ENCODE results near the gene TTC39C. TPM values are rescaled to one million over a fixed set of nuclear protein-coding genes. Genes with fewer than 3 reads are reported as not detected.

TTC39C gene
- total RNA-seq, 1 experiment from 2014 or later, result 24.7 TPM

DNA sequence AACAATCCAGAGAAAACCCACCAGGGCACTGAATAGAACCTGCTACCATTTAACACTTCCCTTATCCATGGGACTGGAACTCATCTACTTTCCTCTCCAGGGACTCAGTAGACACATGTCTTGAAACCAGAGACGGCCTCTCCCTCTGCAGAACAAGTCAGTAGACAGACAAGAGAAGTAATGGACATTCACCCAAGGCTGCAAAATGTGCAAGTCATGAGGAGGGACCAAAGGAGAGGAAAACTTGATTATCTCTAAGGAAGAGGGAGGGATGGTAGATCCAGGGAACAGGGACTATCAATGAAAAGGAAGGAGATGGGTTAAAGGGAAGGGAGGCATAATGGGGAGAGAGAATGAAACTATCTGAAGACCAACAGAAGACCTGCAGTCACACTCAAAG is 5.3 kb upstream of the TTC39C start:
- H3K4me3 ChIP-seq (ENCODE audit: low read length), result no peak overlapping the region
- no peaks in the 10 kb centered on the region for H3K79me2 ChIP-seq (ENCODE audit: low read length)
- H3K4me1 ChIP-seq (ENCODE audit: insufficient read depth, low read length), result no peaks in the 10 kb centered on the region
- ChIA-PET CTCF (no interaction called here), POLR2A (ENCODE audit: unreplicated experiment) (no interaction called here)
- H3K9me3 ChIP-seq (ENCODE audit: low read length), result no peaks in the 10 kb centered on the region
- no peak overlapping the region for H3K9ac ChIP-seq (ENCODE audit: low read length)
- intact Hi-C loops (cut with micrococcal nuclease), result no loop called here
- H3F3A ChIP-seq (ENCODE audit: low read length, unreplicated experiment), result no peaks in the 10 kb centered on the region
- TF ChIP-seq EZH2 (IDR thresholded peaks at IDR 0.05; ENCODE audit: low read length, unreplicated experiment) (no peak), EZH2phosphoT487 (IDR thresholded peaks at IDR 0.05; ENCODE audit: borderline replicate concordance, low read length) (no peak)
- TF ChIP-seq, protein P1, sequence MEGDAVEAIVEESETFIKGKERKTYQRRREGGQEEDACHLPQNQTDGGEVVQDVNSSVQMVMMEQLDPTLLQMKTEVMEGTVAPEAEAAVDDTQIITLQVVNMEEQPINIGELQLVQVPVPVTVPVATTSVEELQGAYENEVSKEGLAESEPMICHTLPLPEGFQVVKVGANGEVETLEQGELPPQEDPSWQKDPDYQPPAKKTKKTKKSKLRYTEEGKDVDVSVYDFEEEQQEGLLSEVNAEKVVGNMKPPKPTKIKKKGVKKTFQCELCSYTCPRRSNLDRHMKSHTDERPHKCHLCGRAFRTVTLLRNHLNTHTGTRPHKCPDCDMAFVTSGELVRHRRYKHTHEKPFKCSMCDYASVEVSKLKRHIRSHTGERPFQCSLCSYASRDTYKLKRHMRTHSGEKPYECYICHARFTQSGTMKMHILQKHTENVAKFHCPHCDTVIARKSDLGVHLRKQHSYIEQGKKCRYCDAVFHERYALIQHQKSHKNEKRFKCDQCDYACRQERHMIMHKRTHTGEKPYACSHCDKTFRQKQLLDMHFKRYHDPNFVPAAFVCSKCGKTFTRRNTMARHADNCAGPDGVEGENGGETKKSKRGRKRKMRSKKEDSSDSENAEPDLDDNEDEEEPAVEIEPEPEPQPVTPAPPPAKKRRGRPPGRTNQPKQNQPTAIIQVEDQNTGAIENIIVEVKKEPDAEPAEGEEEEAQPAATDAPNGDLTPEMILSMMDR (conservative IDR thresholded peaks at IDR 0.05; ENCODE audit: low read depth, low read length), result no peak
- no peak for DNase-seq
- no peaks in the 10 kb centered on the region for H3K36me3 ChIP-seq (ENCODE audit: low read depth, low read length)
- H4K20me1 ChIP-seq (ENCODE audit: low read length), result no peaks in the 10 kb centered on the region
- H3K4me2 ChIP-seq (ENCODE audit: low read length), result no peak overlapping the region
- H2AFZ ChIP-seq (ENCODE audit: low read length), result no peak overlapping the region
- no peak overlapping the region for H3K27ac ChIP-seq (ENCODE audit: low read length)
- no peak for ATAC-seq
- H3K27me3 ChIP-seq (ENCODE audit: low read length), result no peaks in the 10 kb centered on the region
- BruUV-seq (replicated peaks), result no TSS peak
- no peaks in the 10 kb centered on the region for H3K9me2 ChIP-seq (replicated peaks; ENCODE audit: low read length)

DNA sequence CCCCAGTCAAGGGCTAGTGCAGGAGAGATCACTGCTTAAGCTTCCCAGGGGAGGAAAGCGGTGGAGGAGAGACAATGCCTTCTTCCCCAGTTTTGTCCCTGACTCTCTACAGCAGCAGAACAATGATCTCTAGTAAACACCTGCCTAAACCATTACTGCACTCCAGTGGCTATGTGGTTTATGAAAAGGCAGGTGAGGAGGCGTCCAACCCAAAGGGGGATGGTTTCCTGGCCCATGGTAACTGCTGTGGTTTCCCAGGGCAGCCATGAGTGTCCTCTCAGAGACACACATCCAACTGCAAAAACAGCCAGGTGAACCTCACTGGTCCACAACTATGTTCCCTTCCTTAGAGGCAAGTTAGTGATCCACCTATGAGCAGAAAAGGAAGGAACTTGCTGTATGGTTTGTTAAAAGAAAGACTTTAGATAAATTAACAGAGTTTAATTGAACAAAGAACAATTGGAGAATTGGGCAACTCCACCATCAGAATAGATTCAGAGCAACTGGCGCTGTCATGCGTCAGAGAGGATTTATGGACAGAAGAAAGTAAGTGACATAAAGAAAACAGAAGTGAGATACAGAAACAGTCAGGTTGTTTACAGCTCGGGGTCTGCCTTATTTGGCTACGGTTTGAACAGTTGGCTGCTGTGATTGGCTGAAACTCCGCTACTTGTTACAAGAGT is 4.8 kb upstream of the TTC39C start:
- POLR2A ChIA-PET (ENCODE audit: unreplicated experiment), result no interaction called here
- DNase-seq, result no peak
- TF ChIP-seq EZH2 (IDR thresholded peaks at IDR 0.05; ENCODE audit: low read length, unreplicated experiment) (no peak), EZH2phosphoT487 (IDR thresholded peaks at IDR 0.05; ENCODE audit: borderline replicate concordance, low read length) (no peak)
- TF ChIP-seq, protein P1 (conservative IDR thresholded peaks at IDR 0.05; ENCODE audit: low read depth, low read length), result no peak
- H3K4me1 ChIP-seq (ENCODE audit: insufficient read depth, low read length), result no peaks in the 10 kb centered on the region
- no peaks in the 10 kb centered on the region for H3K9me2 ChIP-seq (replicated peaks; ENCODE audit: low read length)
- H3K4me2 ChIP-seq (ENCODE audit: low read length), result no peak overlapping the region
- no peak overlapping the region for H3K4me3 ChIP-seq (ENCODE audit: low read length)
- no peak overlapping the region for H2AFZ ChIP-seq (ENCODE audit: low read length)
- H3K9ac ChIP-seq (ENCODE audit: low read length), result no peak overlapping the region
- no peaks in the 10 kb centered on the region for H3K36me3 ChIP-seq (ENCODE audit: low read depth, low read length)
- no peaks in the 10 kb centered on the region for H3F3A ChIP-seq (ENCODE audit: low read length, unreplicated experiment)
- no TSS peak for BruUV-seq (replicated peaks)
- intact Hi-C loops (cut with micrococcal nuclease), result no loop called here
- no peaks in the 10 kb centered on the region for H3K79me2 ChIP-seq (ENCODE audit: low read length)
- H4K20me1 ChIP-seq (ENCODE audit: low read length), result no peaks in the 10 kb centered on the region
- CTCF ChIA-PET, result no interaction called here
- no peaks in the 10 kb centered on the region for H3K27me3 ChIP-seq (ENCODE audit: low read length)
- no peak for ATAC-seq
- H3K9me3 ChIP-seq (ENCODE audit: low read length), result no peaks in the 10 kb centered on the region
- H3K27ac ChIP-seq (ENCODE audit: low read length), result no peak overlapping the region

DNA sequence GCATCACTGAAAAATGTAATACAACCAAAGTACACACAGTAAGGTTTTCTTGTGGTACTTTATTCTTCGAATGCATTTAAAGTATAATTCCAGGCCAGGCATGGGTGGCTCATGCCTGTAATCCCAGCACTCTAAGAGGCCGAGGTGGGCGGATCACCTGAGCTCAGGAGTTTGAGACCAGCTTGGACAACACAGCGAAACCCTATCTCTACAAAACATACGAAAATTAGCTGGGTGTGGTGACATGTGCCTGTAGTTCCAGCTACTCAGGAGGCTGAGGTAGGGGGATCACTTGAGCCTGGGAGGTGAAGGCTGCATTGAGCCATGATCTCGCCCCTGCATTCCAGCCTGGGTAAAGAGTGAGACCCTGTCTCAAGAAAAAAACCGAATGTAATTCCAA is 3.9 kb upstream of the TTC39C start:
- POLR2A ChIA-PET (ENCODE audit: unreplicated experiment), result no interaction called here
- H3K79me2 ChIP-seq (ENCODE audit: low read length), result peaks cover 7% of the 10 kb centered on the region
- H4K20me1 ChIP-seq (ENCODE audit: low read length), result no peaks in the 10 kb centered on the region
- no peaks in the 10 kb centered on the region for H3F3A ChIP-seq (ENCODE audit: low read length, unreplicated experiment)
- no TSS peak for BruUV-seq (replicated peaks)
- no peak overlapping the region for H3K4me3 ChIP-seq (ENCODE audit: low read length)
- no peak for DNase-seq
- H3K27ac ChIP-seq (ENCODE audit: low read length), result no peak overlapping the region
- no peaks in the 10 kb centered on the region; the same call in 1 of the 2 replicates for H3K4me1 ChIP-seq (ENCODE audit: insufficient read depth, low read length)
- no peak for ATAC-seq
- no peaks in the 10 kb centered on the region for H3K9me2 ChIP-seq (replicated peaks; ENCODE audit: low read length)
- H3K9ac ChIP-seq (ENCODE audit: low read length), result no peak overlapping the region
- no peak overlapping the region for H2AFZ ChIP-seq (ENCODE audit: low read length)
- H3K27me3 ChIP-seq (ENCODE audit: low read length), result no peaks in the 10 kb centered on the region
- TF ChIP-seq, protein P1 (conservative IDR thresholded peaks at IDR 0.05; ENCODE audit: low read depth, low read length), result no peak
- TF ChIP-seq EZH2 (IDR thresholded peaks at IDR 0.05; ENCODE audit: low read length, unreplicated experiment) (no peak), EZH2phosphoT487 (IDR thresholded peaks at IDR 0.05; ENCODE audit: borderline replicate concordance, low read length) (no peak)
- CTCF ChIA-PET, result no interaction called here
- no peak overlapping the region for H3K4me2 ChIP-seq (ENCODE audit: low read length)
- H3K9me3 ChIP-seq (ENCODE audit: low read length), result no peaks in the 10 kb centered on the region
- no peaks in the 10 kb centered on the region for H3K36me3 ChIP-seq (ENCODE audit: low read depth, low read length)
- intact Hi-C loops (cut with micrococcal nuclease), result no loop called here

All from PC-3 (cell line).